ENCODE results near the gene CHN1.

The CHN1 gene

DNA sequence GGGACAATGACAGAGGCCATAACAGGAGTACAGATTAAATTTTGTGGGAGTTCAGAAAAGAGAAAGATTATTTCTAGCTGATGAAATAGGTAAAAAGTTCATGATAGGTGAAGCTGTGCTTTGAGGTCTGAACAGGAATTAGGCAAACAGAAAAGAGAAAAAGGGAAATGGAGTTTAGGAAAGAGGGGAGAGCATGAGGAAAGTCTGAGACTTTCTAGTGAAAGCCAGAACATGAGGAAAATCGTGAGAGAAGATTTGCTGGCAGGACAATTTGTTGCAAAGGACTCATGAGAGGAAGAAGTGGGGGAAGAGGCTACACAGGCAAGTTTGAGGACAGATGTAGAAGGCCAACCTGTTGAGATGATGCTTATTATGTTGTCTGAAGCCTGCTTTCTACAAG is 6.3 kb upstream of the CHN1 start:
- in situ Hi-C loops (cut with MboI; ENCODE audit: low sequenced_read_pairs): no loop called here

DNA sequence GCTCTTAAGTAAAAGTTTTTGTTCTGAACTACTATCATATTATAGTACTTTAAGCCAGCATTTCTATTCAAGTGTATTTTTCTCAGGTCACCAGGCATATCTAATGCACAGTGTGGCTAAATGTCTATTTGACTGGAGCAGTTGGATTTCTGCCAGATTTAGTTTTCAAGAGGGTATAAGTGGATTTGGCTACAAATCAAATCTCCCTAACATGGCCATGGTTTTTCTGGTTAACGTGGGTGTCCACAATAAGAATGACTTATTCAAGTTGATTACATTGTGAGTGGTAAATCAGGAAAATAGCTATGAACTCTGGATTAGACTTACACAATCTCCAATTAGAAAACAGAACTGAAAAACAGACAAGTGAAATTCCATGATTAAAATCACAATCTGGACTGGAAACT is 5.7 kb upstream of the CHN1 start:
- in situ Hi-C loops (cut with MboI; ENCODE audit: low sequenced_read_pairs): no loop called here

DNA sequence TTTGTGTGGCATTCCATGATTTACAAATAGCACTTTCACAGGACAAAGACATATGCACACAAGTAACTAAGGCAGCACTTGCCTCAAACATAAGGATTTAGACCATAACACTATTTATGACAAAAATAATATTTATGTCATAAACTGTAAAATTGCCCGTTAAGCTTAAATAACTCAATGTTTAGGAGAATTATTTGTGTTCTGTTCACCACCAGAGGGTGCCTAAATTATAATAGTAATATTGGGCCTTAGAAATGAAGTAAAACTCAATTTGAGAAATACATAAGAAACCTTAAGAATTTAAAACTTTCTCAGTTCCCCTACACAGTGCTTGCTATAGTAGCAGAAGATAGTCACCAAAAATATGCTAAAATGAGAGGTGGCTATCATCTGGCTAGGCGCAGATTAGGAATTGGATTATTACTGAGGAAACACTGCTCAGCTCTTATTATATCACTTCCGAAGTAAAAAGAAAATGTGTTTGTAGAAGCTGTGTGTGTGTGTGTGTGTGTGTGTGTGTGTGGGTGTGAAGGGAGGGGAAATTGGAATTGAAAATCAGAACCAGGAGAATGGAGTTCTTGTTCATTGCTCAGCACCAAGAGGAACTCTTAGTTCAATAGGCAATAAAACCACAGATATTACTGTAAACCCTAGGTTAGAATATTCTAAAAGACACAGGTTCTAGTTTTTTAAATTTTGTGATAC is 4.9 kb upstream of the CHN1 start:
- in situ Hi-C loops (cut with MboI; ENCODE audit: low sequenced_read_pairs): no loop called here

- in situ Hi-C loops (cut with MboI; ENCODE audit: low sequenced_read_pairs): no loop called here
Measured at GRCh38 chr2:175008801-175009495, 3.8 kb upstream of the CHN1 start.

GRCh38 chr2:175008009-175008408 is 2.8 kb upstream of the CHN1 start:
- in situ Hi-C loops (cut with MboI; ENCODE audit: low sequenced_read_pairs): no loop called here

- in situ Hi-C loops (cut with MboI; ENCODE audit: low sequenced_read_pairs): no loop called here
Measured at GRCh38 chr2:175007510-175007909, 2.3 kb upstream of the CHN1 start.

DNA sequence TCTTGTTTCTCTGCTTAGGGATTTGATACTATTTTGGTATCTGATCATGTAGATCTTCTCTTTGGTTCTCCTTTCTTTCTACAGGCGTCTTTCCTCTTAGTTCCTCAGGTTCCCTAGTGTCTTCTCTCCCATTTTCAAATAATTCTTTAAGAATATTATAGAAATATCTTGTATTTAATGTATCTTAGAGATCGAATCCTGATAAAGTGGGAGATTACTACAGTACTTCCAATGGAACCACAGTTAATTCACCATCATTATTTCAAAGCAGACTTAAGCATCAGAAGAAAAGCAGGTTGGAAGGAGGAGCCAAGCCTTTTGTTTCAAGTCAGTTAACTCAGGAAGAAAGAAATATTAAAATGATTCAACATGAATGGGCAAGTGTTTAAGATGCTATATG is 1.1 kb upstream of the CHN1 start:
- in situ Hi-C loops (cut with MboI; ENCODE audit: low sequenced_read_pairs): no loop called here

DNA sequence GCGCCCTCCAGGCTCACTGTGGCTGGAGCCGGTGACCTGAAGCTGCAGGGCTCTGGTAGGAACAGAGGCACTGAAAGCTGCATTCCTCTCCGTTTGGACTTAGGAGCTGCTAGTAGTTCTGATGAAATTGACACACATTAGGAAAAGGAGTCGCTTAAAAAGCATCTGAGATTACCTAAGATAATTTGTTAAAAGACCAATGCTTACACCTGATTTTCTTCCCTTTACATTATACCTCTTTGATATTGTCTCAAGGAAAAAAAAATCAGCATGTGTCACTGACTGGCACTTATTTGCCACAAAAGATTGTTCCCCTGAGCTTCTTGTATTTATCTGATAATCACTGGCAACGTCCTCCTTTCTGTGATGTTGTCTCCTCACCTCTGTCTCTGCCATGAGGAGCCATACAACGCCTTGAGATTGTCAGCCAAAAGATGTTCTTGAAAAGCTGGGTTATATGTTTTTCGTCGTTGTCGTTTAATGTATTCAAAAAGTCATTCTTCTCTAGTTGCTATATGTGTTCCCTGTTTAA is 618 bp upstream of the CHN1 start:
- in situ Hi-C loops (cut with MboI; ENCODE audit: low sequenced_read_pairs): no loop called here

GRCh38 chr2:175004730-175004979 is 526 bp downstream of the CHN1 start:
- in situ Hi-C loops (cut with MboI; ENCODE audit: low sequenced_read_pairs): no loop called here

DNA sequence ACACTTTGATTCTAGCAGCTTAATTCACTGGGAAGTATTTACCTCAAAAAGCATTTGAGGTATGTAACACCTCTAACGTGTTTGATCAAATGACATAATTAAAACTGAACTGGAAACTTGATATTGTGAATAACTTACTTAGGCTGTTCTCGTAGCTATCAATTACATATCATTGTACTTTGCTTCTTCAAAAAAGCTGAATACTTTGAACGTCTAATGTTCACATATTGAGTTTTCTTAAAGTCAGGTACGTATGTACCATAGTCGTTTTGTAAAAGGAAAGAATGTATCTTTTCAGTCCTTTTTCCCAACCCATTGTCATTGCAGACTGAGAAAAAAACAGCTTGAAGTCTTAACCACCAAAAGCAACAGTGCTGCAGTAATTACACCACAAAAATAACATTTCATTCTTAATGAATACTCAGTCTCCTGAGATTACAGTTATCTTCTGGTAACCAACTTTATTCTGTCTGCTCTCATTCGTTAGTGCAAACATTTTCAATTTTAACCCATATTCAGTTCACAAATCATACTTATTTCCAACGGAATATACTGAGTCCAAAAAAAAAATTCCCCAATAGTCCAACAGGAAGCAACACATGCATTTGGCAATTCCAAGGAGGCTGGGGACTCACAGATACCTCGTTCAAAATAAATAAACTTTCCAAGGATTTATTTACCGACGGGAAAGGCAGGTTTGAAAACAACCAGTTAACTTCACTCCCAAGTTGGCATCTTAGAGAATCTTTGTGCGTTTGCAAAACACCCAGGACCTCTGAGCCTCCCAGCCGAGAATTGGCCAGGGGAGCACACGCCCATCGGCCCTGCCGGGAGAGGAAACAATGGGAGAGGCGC is 1.1 kb downstream of the CHN1 start:
- in situ Hi-C loops (cut with MboI; ENCODE audit: low sequenced_read_pairs): no loop called here

DNA sequence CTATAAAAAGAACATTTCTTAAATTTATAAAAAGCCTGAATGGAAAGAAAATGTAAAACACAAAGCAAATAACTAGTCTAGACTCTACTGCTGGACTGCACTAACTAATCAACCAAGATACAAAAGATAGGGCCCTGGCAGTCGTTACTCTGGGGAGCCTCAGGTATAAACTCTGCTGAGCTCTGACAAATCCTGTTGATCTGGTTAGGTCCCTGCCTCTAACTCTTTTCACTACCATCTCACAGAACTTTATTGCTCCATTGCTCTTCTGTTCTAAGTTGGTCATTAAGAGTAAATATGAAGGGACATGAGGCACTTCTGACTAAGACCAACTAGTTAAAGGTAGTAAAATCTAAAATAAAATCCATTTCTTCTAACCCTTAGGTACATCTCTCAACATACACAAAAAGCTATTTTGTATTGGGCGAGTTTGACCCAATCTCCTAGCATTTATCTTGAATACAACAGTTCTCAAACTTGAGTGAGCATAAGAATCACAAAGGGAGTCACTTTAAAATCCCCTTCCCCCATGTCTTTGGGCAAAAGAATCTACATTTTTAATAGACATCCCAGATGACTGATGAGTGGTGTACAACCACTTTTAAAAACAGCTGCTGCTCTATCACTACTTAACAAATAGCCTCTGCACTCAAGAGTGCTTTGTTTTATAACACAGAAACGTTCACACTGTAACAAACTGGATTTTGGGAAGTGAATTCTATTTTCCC is 2.5 kb downstream of the CHN1 start:
- in situ Hi-C loops (cut with MboI; ENCODE audit: low sequenced_read_pairs): no loop called here

DNA sequence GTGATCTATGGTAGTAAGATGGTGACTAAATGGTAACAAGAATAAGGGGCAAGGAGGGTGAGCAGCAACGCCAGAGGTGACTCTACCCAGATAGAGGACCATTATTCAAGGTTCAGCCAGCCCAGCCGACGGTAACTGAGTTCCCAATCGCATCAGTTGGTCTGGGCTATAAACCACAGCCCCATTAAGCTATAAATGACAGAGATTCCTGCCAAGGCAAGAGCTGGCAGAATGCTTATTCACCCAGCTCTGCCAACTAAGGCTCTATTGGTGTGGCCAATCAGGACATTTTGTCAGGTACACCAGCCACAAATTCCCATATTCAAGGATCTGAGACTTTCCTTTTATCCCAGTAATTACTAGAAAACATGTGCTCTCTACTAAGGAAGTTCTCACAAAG is 3.6 kb downstream of the CHN1 start:
- in situ Hi-C loops (cut with MboI; ENCODE audit: low sequenced_read_pairs): no loop called here

- in situ Hi-C loops (cut with MboI; ENCODE audit: low sequenced_read_pairs): loop anchor here (25.0 kb wide), 1 partner anchor 235 kb away; the partner anchor contains the start of gene CHRNA1
Measured at GRCh38 chr2:174997110-174997509, 8.1 kb downstream of the CHN1 start.

DNA sequence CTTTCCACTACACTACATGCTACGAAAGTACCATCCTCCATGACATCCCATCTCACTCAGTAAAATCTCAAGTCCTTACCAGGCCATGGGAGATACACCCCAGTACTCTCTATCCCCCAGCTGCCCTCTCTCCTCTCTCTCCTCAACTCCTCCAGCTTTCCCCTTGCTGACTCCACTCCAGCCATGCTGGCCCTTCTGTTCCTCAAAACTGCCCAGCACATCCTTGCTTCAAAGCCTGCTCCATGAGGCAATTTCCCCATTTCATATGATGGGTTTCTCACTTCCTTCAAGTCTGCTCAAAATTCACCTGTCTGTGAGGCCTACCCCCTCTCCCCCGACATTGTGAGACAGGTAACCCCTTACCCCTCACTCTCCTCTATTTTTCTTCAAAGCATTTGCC is 8.6 kb downstream of the CHN1 start:
- in situ Hi-C loops (cut with MboI; ENCODE audit: low sequenced_read_pairs): loop anchor here (25.0 kb wide), 1 partner anchor 234 kb away; the partner anchor contains the start of gene CHRNA1

- in situ Hi-C loops (cut with MboI; ENCODE audit: low sequenced_read_pairs): loop anchor here (25.0 kb wide), 1 partner anchor 232 kb away; the partner anchor contains the start of gene CHRNA1
Measured at GRCh38 chr2:174994381-174994780, 10.8 kb downstream of the CHN1 start.

GRCh38 chr2:174992886-174993285 is 12.3 kb downstream of the CHN1 start:
- in situ Hi-C loops (cut with MboI; ENCODE audit: low sequenced_read_pairs): loop anchor here (25.0 kb wide), 1 partner anchor 231 kb away; the partner anchor contains the start of gene CHRNA1

DNA sequence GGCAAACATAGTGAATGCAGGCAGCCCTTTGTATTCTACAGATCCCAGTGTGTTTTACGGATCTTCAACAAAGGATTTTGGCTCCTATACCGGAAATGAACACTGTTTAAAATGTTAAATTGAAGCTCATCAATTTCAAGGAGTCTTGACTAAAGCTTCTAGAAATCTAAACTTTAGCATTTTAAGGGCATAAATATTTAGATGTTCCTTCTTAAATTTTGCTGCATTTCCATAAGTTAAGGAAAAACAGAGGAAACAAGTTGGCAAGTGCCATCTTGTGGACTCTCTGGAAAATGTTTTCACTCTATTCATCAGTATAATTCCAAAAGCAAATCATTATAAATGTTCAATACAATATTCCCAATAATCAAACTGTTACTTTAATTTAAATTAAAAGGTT is 19.6 kb downstream of the CHN1 start:
- in situ Hi-C loops (cut with MboI; ENCODE audit: low sequenced_read_pairs): loop anchor here (25.0 kb wide), 1 partner anchor 223 kb away; the partner anchor contains the start of gene CHRNA1

- in situ Hi-C loops (cut with MboI; ENCODE audit: low sequenced_read_pairs): loop anchor here (25.0 kb wide), 1 partner anchor 222 kb away; the partner anchor contains the start of gene CHRNA1
Measured at GRCh38 chr2:174984561-174984960, 20.6 kb downstream of the CHN1 start.

DNA sequence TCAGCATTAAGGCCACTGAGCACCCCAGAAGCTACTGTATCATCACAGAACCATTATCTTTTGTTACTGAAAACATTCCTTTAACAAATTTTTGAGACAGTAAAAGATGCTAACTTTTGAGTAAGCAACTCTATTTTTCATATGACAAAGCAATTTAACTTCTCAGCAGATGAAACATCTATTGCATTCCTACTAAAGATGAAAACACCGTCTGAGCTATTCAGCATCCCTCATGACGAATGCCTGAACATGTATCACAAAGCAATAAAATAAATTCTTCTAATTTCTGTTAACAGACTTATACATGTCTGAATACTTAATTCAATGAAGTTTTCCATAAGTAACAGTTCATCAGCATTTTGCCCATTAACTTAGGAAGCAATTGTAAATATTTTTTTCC is 23.9 kb downstream of the CHN1 start:
- in situ Hi-C loops (cut with MboI; ENCODE audit: low sequenced_read_pairs): loop anchor here (25.0 kb wide), 1 partner anchor 219 kb away; the partner anchor contains the start of gene CHRNA1

DNA sequence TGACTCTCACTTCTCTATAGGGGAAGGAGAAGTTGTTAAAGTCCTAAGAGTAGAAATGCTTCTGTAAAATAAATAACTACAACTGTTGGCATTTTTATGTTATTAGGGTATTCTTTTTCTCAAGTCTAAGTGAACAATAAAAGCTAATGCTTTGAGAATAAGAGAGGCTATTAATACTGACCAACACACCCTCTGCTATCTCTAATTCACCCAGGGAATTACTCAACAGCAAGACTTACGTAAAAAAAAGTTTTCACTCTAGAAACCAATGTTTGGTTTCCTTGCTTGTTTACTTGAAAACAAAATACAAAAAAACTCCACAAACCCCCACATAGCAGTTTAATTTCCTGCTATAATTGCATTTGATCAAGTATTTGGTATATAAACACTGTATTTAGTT is 25.2 kb downstream of the CHN1 start:
- in situ Hi-C loops (cut with MboI; ENCODE audit: low sequenced_read_pairs): loop anchor here (25.0 kb wide), 1 partner anchor 218 kb away; the partner anchor contains the start of gene CHRNA1
